Epithelial cell of esophagus (primary cell): ENCODE measurements around the gene CD58.
A peak's percentile ranks its signal among the peaks of the same experiment; 100 is the strongest.

ENCODE experiments used
- DNase-seq: peaks from one replicate; pipeline ENCODE4 v3.0.0; 2010; ENCODE audit warnings: low read depth
- H3K4me3 ChIP-seq: 2 replicates; pipeline ENCODE4 v1.5.1; 2011; ENCODE audit warnings: mild to moderate bottlenecking, low read length, control low read depth
- CTCF ChIP-seq: IDR thresholded peaks from 2 replicates; pipeline ENCODE4 v1.5.1; 2011; ENCODE audit warnings: low read depth, mild to moderate bottlenecking, low read length, control low read depth, inconsistent platforms; ENCODE audit not compliant: insufficient read depth; ENCODE audit errors: missing control alignments

Gene CD58

GRCh38 chr1:116486424-116486823, 84.4 kb downstream of the CD58 start:
- DNase-seq, result no peak
- no peak for TF ChIP-seq CTCF
- H3K4me3 ChIP-seq, result no peak overlapping the region

DNA sequence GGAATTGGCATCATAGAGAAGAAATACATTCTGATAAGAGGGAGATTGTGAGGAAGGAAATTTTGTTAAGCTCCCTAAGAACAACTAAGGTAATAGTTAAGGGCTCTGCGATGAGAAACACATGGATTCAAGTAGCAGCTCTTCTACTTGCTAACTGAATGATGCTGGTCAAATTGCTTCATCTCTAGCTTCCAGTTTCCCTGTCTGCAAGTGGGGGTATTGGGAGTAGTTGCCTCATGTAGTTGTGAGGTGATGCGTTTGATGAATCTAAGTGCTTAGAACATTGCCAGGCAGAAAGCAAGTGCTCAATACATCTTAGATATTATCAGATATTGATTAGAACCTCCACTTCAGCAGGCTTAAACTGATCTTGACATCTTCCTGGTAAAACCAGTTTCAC, 84.8 kb downstream of the CD58 start:
- no peak for DNase-seq
- no peak for TF ChIP-seq CTCF
- H3K4me3 ChIP-seq, result no peak overlapping the region

DNA sequence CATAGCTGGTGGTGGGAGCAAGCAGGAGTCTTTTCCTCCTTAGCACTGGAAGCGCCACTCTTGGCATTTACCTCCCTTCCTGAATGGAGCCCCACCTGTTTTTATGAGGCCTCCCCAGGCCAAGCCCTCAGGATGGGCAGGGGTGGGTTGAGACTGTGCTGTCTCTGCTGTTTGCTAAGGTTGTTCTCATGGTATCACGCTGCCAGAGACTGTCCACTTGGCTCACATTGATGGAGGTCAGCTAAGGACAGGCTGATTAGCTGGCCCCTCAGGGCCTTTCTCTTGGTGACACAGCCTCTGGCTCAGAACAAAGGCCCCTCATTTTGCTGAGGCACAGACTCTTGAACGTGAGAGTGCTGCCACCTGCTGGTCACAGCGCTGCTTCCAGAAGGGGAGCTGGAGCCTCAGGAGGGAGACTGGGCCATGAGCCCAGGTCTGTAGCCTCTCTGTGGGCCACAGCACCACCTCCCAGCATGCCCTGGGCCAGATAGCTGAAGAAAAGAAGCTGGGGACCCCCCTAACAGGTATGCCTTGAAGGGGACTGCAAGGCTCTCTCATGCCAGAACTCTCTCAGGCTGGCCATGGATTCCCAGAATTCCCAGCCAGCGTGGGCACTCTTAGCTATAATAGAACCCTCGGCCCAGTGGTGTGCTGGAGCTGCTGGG, 85.6 kb downstream of the CD58 start:
- TF ChIP-seq CTCF, result peak; percentile 93
- no peak overlapping the region for H3K4me3 ChIP-seq
- peak; percentile 79 for DNase-seq

DNA sequence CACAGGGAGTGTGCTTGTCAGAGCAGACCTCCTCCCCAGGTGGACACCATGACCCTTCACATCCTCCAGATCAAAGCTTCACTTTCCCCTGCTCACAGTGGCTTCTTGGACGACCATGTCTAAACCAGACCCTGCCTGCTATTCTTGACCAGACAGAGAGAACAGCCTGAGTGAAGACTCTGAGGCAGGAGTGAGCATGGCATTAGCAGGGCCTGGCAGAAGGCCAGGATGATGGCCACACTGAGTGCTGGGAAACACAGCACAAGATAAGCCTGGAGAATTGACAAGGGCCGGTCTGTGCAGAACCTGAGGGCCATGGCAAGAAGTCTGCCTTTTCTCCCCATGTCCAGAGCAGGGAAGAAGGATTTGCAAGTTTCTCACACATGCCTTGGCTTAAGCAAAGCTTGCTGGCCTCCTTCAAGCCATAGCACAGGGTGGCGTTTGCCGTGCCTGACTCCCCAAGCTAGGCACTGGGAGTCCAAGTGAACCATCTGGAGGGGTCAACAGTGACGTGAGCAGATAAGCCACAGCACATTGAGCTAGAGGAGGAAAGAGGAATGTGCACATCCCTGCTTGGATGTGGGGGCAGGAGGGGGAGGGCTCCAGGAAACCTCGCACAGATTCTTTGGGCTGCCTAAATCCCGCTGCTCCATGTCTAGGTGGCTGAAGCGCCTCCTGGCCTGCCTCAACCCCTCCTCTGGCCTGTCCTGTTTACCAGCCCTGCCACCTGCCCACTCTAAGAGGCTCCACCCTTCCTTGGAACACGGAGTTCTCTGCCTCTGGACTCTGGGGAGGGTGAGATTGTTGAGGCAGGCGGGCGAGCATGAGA, 87.1 kb downstream of the CD58 start:
- no peak for DNase-seq
- TF ChIP-seq CTCF, result no peak
- H3K4me3 ChIP-seq, result no peak overlapping the region

DNA sequence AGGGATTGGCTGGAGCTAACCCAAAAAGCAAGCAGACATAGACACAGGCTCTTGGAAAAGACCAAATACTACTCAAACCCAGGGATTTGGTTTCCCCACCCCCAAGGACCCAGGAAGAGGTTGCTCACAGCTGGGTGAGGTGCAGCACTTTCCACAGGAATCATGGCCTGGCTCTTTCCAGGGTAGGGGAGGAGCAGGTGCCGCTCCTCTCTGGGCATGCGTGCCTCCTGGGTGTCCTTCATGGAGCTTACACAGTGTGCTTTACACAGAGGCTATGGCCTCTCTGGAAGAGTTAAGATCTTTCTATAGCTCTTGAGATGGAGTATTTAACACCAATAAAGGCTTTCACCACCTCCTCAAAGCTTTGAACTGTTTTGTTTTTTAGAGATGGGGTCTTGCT, 88.3 kb downstream of the CD58 start:
- DNase-seq, result no peak
- no peak for TF ChIP-seq CTCF
- no peak overlapping the region for H3K4me3 ChIP-seq

DNA sequence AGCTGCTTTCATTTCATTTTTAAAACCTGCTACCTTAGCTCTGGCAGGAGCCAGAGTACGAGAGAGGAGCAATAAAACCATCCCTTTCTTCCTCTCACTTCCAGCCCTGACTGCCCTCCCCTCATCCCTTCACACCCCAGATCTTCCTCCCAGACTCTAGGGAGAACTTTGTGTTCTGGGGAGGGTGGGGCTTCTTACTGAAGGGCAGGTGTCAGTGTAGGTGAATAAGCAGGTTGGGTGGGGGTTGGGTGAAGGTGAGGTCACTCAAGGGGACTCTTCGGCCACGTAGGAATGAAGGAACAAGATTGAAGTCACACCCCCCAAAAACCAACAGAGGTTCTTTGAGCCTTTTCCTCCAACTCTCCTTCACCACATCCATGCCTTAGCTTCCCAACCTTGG, 88.9 kb downstream of the CD58 start:
- no peak for TF ChIP-seq CTCF
- DNase-seq, result no peak
- no peak overlapping the region for H3K4me3 ChIP-seq
